CD4-positive, alpha-beta T cell (primary cell): ENCODE measurements around the gene RREB1. TPM values are rescaled to one million over a fixed set of nuclear protein-coding genes. Genes with fewer than 3 reads are reported as not detected.
"Not testable (repeated sequence)": the region's sequence is repeated elsewhere in the genome, so short reads cannot be mapped to it uniquely, and the experiment has no call there.

Experiments
- ATAC-seq: fragments of 200-7000 bp; cut with Tn5 transposase; one replicate; pipeline ENCODE4 v1.10.0; 2022; ENCODE audit warnings: mild to moderate bottlenecking; ENCODE audit not compliant: poor library complexity
- CTCF ChIA-PET: fragments of 350-600 bp; sonication (Branson Sonifier 250); formaldehyde crosslinking; loops from one replicate; lab custom pipeline; 2021; ENCODE audit warnings: antibody characterized with exemption, inconsistent platforms; lab: Charles Lee
- POLR2A ChIA-PET: fragments of 350-600 bp; sonication (Branson Sonifier 250); formaldehyde crosslinking; loops from one replicate; lab custom pipeline; 2021; ENCODE audit warnings: antibody characterized with exemption, inconsistent platforms; lab: Charles Lee
- DNase-seq, 14 experiments: peaks; one replicate each; pipeline ENCODE4 v3.0.0-alpha.2; 2013 to 2020; ENCODE audit warnings: mixed read lengths in 2 of 14
- H3K27ac ChIP-seq, 2 donors: one replicate each; pipeline versions ENCODE4 v1.5.1 to v1.7.0; 2013; ENCODE audit warnings: low read length in 2 of 2, low read depth in 1 of 2, mild to moderate bottlenecking in 1 of 2
- H3K27me3 ChIP-seq, 2 experiments: 1 replicate in 1 of 2; 2 replicates in 1 of 2; pipeline versions ENCODE4 v1.6.1 to v1.7.0; 2013; ENCODE audit warnings: low read length in 2 of 2, control low read depth in 1 of 2, mild to moderate bottlenecking in 1 of 2, moderate library complexity in 1 of 2; ENCODE audit not compliant: insufficient read depth in 2 of 2, control insufficient read depth in 1 of 2
- H3K36me3 ChIP-seq: one replicate; pipeline ENCODE4 v1.6.1; 2013; ENCODE audit warnings: low read length, control low read depth; ENCODE audit not compliant: insufficient read depth
- H3K4me1 ChIP-seq: one replicate; pipeline ENCODE4 v1.6.1; 2013; ENCODE audit warnings: low read length, control low read depth; ENCODE audit not compliant: insufficient read depth
- H3K4me3 ChIP-seq: one replicate; pipeline ENCODE4 v1.5.1; 2013; ENCODE audit warnings: mild to moderate bottlenecking, low read length, moderate library complexity
- H3K9me3 ChIP-seq, 2 experiments: 1 replicate in 1 of 2; 2 replicates in 1 of 2; pipeline versions ENCODE4 v1.6.1 to v1.7.0; 2013; ENCODE audit warnings: low read length in 2 of 2, mild to moderate bottlenecking in 2 of 2, control low read depth in 1 of 2, moderate library complexity in 1 of 2; ENCODE audit not compliant: control insufficient read depth in 1 of 2, insufficient read depth in 1 of 2
- H3K27ac Mint-ChIP-seq: one replicate; pipeline ENCODE4 v1.8.0; 2020; ENCODE audit warnings: mixed read lengths
- H3K27me3 Mint-ChIP-seq: one replicate; pipeline ENCODE4 v1.8.0; 2021; ENCODE audit warnings: mixed read lengths
- H3K36me3 Mint-ChIP-seq: one replicate; pipeline ENCODE4 v1.8.0; 2021; ENCODE audit warnings: low read depth, mixed read lengths
- H3K4me1 Mint-ChIP-seq: one replicate; pipeline ENCODE4 v1.8.0; 2021; ENCODE audit warnings: low read depth, mixed read lengths
- H3K4me3 Mint-ChIP-seq: one replicate; pipeline ENCODE4 v1.8.0; 2020; ENCODE audit warnings: mild to moderate bottlenecking, mixed read lengths
- H3K9me3 Mint-ChIP-seq: one replicate; pipeline ENCODE4 v1.8.0; 2020; ENCODE audit warnings: mixed read lengths
- CTCF ChIP-seq: fragments of 200-600 bp; IDR thresholded peaks from one replicate; pipeline ENCODE4 v1.8.0; 2022; ENCODE audit warnings: antibody characterized with exemption, mild to moderate bottlenecking
- intact Hi-C, 2 experiments: fragments of 100-400 bp; cut with DNase I in 1 of 2; cut with micrococcal nuclease in 1 of 2; formaldehyde crosslinking; loops; one replicate each; pipeline versions ENCODE4 v1.15.1 to v1.9.0; 2023 to 2025; cut with DNase I, micrococcal nuclease
- total RNA-seq, 174 experiments: library from RNA in 2 of 174; stranded (reverse) in 2 of 174; gene quantifications; one replicate each; pipeline ENCODE4 v1.2.3 and lab custom pipeline; 2021 to 2026

Gene RREB1
- total RNA-seq, 2 experiments from 2014 or later, result 56.5 to 60.0 TPM

GRCh38 chr6:7273709-7274108, 165.9 kb downstream of the RREB1 start:
- TF ChIP-seq CTCF, result no peak
- DNase-seq (no peak), ATAC-seq (no peak)
- Histone ChIP-seq H3K4me1 (peaks cover 2% of the 10 kb centered on the region), H3K9me3 (no peaks in the 10 kb centered on the region), H3K27ac (no peak overlapping the region), H3K36me3 (no peaks in the 10 kb centered on the region), H3K27me3 (no peaks in the 10 kb centered on the region), H3K4me3 (no peak overlapping the region)
- no peaks in the 10 kb centered on the region for H3K36me3 Mint-ChIP-seq
- H3K27me3 Mint-ChIP-seq, result no peaks in the 10 kb centered on the region
- no peak overlapping the region for H3K27ac Mint-ChIP-seq
- no peaks in the 10 kb centered on the region for H3K4me1 Mint-ChIP-seq
- no peaks in the 10 kb centered on the region for H3K9me3 Mint-ChIP-seq
- ChIA-PET POLR2A (interaction anchor here (2.0 kb wide), 1 partner anchor 13 kb away, joined by 4 read pairs; no protein-coding TSS in a partner anchor), CTCF (no interaction called here)
- intact Hi-C loops, result loop anchor here in 1 of 2 experiments (10.0 kb wide), 1 partner anchor 731 kb away; no protein-coding TSS in a partner anchor
- H3K4me3 Mint-ChIP-seq, result no peak overlapping the region

GRCh38 chr6:7274525-7274924, 166.8 kb downstream of the RREB1 start:
- not testable (repeated sequence) for ATAC-seq, H3K4me1 Mint-ChIP-seq
- POLR2A ChIA-PET, result interaction anchor here (0.8 to 2.2 kb wide), 3 partner anchors 13 to 600 kb away, joined by 3 to 7 read pairs (median 4); partner anchors contain the start of genes CAGE1 and RIOK1

GRCh38 chr6:7276199-7276524, 168.4 kb downstream of the RREB1 start:
- H3K4me1 Mint-ChIP-seq, result peaks cover 2% of the 10 kb centered on the region
- Histone ChIP-seq H3K9me3 (no peaks in the 10 kb centered on the region), H3K4me3 (no peak overlapping the region), H3K27me3 (no peaks in the 10 kb centered on the region), H3K4me1 (peaks cover 2% of the 10 kb centered on the region), H3K36me3 (no peaks in the 10 kb centered on the region), H3K27ac (no peak overlapping the region)
- ATAC-seq (no peak), DNase-seq (no peak)
- H3K27me3 Mint-ChIP-seq, result no peaks in the 10 kb centered on the region
- H3K4me3 Mint-ChIP-seq, result no peak overlapping the region
- CTCF ChIA-PET, result interaction anchor here (0.7 to 2.0 kb wide), 5 partner anchors 35 to 729 kb away, joined by 3 to 8 read pairs (median 3); no protein-coding TSS in a partner anchor
- POLR2A ChIA-PET, result interaction anchor here (2.2 kb wide), 1 partner anchor 114 kb away, joined by 7 read pairs; the partner anchor contains the start of genes CAGE1 and RIOK1
- no peaks in the 10 kb centered on the region for H3K9me3 Mint-ChIP-seq
- H3K36me3 Mint-ChIP-seq, result no peaks in the 10 kb centered on the region
- H3K27ac Mint-ChIP-seq, result no peak overlapping the region
- intact Hi-C loops, result loop anchor here (1.0 to 10.0 kb wide), 3 partner anchors 339 to 731 kb away; no protein-coding TSS in a partner anchor
- peak; percentile 36 for TF ChIP-seq CTCF

More at GRCh38 chr6:7274525-7274924, 166.8 kb downstream of the RREB1 start:
- H3K9me3 ChIP-seq, H3K27me3 ChIP-seq, H3K27me3 Mint-ChIP-seq, H3K4me3 ChIP-seq, H3K27ac Mint-ChIP-seq, H3K36me3 ChIP-seq, H3K4me3 Mint-ChIP-seq, H3K9me3 Mint-ChIP-seq, H3K36me3 Mint-ChIP-seq, DNase-seq, CTCF ChIA-PET, H3K4me1 ChIP-seq, H3K27ac ChIP-seq: not testable (repeated sequence)
- intact Hi-C loops, result loop anchor here in 1 of 2 experiments (10.0 kb wide), 1 partner anchor 730 kb away; no protein-coding TSS in a partner anchor
